Gastrocnemius medialis (tissue), 4 donors: ENCODE data around the gene THSD7A.

Source experiments
- CTCF ChIP-seq, 5 experiments: fragments of 450-650 bp in 3 of 5; fragments of 200-600 bp in 2 of 5; sonication (generic) in 2 of 5; IDR thresholded peaks in 4 of 5; conservative IDR thresholded peaks in 1 of 5; 1 replicate in 4 of 5; 2 replicates in 1 of 5; pipeline ENCODE4 v1.5.1; 2016 to 2019; ENCODE audit warnings: antibody characterized with exemption in 5 of 5, mild to moderate bottlenecking in 3 of 5, moderate library complexity in 3 of 5
- POLR2A ChIP-seq, 2 donors: fragments of 450-650 bp; IDR thresholded peaks; one replicate each; pipeline ENCODE4 v1.6.1; 2017; ENCODE audit warnings: antibody characterized with exemption in 2 of 2, mild to moderate bottlenecking in 2 of 2, moderate library complexity in 2 of 2

- TF ChIP-seq CTCF (IDR thresholded peaks at IDR 0.05 in 4 of 5, conservative IDR thresholded peaks at IDR 0.05 in 1 of 5) (no peak), POLR2A (IDR thresholded peaks at IDR 0.05) (no peak)
Observed at GRCh38 chr7:11786186-11786585, 45.8 kb downstream of the THSD7A start.
